ENCODE measurements around the gene SPRN. TPM values are rescaled to one million over a fixed set of nuclear protein-coding genes. Genes with fewer than 3 reads are reported as not detected.

SPRN gene
- total and polyA plus RNA-seq, 7 donors = under 0.01 to 1.1 (median 0.41) TPM; not detected in 2

GRCh38 chr10:133412381-133412711 is 12.1 kb downstream of the SPRN start:
- H3K4me3 ChIP-seq = no peak overlapping the region
- H3K27me3 ChIP-seq = no peaks in the 10 kb centered on the region
- TF ChIP-seq POLR2A (IDR thresholded peaks at IDR 0.05) (no peak), POLR2AphosphoS5 (IDR thresholded peaks at IDR 0.05) (no peak), EP300 (IDR thresholded peaks at IDR 0.05) (no peak), CTCF (IDR thresholded peaks at IDR 0.05) (no peak)
- peaks cover 0 to 7% (median 2%) of the 10 kb centered on the region in 4 donors for H3K9me3 ChIP-seq
- H3K27ac ChIP-seq = no peak overlapping the region
- H3K36me3 ChIP-seq = peaks cover 6 to 59% (median 16%) of the 10 kb centered on the region in 4 donors
- no peaks in the 10 kb centered on the region for H3K4me1 ChIP-seq
- no peak for DNase-seq
- intact Hi-C loops (cut with DNase I) = no loop called here

- H3K36me3 ChIP-seq = peaks cover 6 to 59% (median 18%) of the 10 kb centered on the region in 4 donors
- no peak for TF ChIP-seq CTCF (IDR thresholded peaks at IDR 0.05)
- TF ChIP-seq POLR2AphosphoS5 (IDR thresholded peaks at IDR 0.05) = no peak
- TF ChIP-seq POLR2A (IDR thresholded peaks at IDR 0.05) = no peak
- no peak for TF ChIP-seq EP300 (IDR thresholded peaks at IDR 0.05)
- WGBS, 2 donors = 98% methylated on average over 7 of the region's 7 CpGs
Observed at GRCh38 chr10:133411523-133412380, 12.7 kb downstream of the SPRN start.

GRCh38 chr10:133405844-133406527 is 18.4 kb downstream of the SPRN start:
- no peak for DNase-seq
- TF ChIP-seq POLR2A (IDR thresholded peaks at IDR 0.05) = no peak
- TF ChIP-seq POLR2AphosphoS5 (IDR thresholded peaks at IDR 0.05) = no peak
- no peak for TF ChIP-seq EP300 (IDR thresholded peaks at IDR 0.05)
- no peak for TF ChIP-seq CTCF (IDR thresholded peaks at IDR 0.05)
- peaks cover 11 to 76% (median 20%) of the 10 kb centered on the region in 4 donors for H3K36me3 ChIP-seq
- H3K27me3 ChIP-seq = no peaks in the 10 kb centered on the region
- whole genome bisulfite sequencing, 2 donors = 86 to 91% methylated on average over 8 of the region's 8 CpGs
- peaks cover 0 to under 1% (median 0%) of the 10 kb centered on the region in 4 donors for H3K9me3 ChIP-seq
- no peak overlapping the region for H3K4me3 ChIP-seq
- intact Hi-C loops (cut with DNase I) = no loop called here
- H3K27ac ChIP-seq = no peak overlapping the region
- H3K4me1 ChIP-seq = no peaks in the 10 kb centered on the region

More at GRCh38 chr10:133411523-133412380, 12.7 kb downstream of the SPRN start:
- intact Hi-C loops (cut with DNase I) = no loop called here
- Histone ChIP-seq H3K4me1 (no peaks in the 10 kb centered on the region), H3K27me3 (no peaks in the 10 kb centered on the region), H3K4me3 (no peak overlapping the region), H3K27ac (no peak overlapping the region), H3K9me3 (peaks cover 0 to 7% (median 2%) of the 10 kb centered on the region in 4 donors)
- DNase-seq = no peak

- no peak for TF ChIP-seq CTCF (IDR thresholded peaks at IDR 0.05)
- TF ChIP-seq POLR2AphosphoS5 (IDR thresholded peaks at IDR 0.05) = no peak
- TF ChIP-seq POLR2A (IDR thresholded peaks at IDR 0.05) = no peak
- TF ChIP-seq EP300 (IDR thresholded peaks at IDR 0.05) = no peak
- Histone ChIP-seq H3K4me1 (no peaks in the 10 kb centered on the region), H3K9me3 (no peaks in the 10 kb centered on the region), H3K4me3 (no peak overlapping the region), H3K27me3 (no peaks in the 10 kb centered on the region), H3K27ac (no peak overlapping the region), H3K36me3 (peaks cover 11 to 76% (median 21%) of the 10 kb centered on the region in 4 donors)
- WGBS, 2 donors = 66 to 82% methylated on average over 2 of the region's 2 CpGs
- intact Hi-C loops (cut with DNase I) = no loop called here
- DNase-seq = no peak
Observed at GRCh38 chr10:133405272-133405671, 19.2 kb downstream of the SPRN start.

Measured in sigmoid colon (tissue), 7 donors.